Calu3 (cell line): Measurements from ENCODE around the gene ZC2HC1C. TPM values are rescaled to one million over a fixed set of nuclear protein-coding genes. Genes with fewer than 3 reads are reported as not detected.

Experiments used
- BruUV-seq: library from RNA; stranded (reverse); fragments of 400-500 nt; replicated peaks from 2 replicates; lab custom pipeline; 2021; lab: Mats Ljungman, UMichigan
- CTCF ChIA-PET: fragments of 300-600 bp; sonication (Branson Sonifier 250); formaldehyde crosslinking; loops from one replicate; lab custom pipeline; 2022; ENCODE audit warnings: antibody characterized with exemption; lab: Charles Lee
- DNase-seq: peaks from one replicate; pipeline ENCODE4 v3.0.0; 2022
- H3K27ac Mint-ChIP-seq: one replicate; pipeline ENCODE4 v1.8.0; 2022; ENCODE audit warnings: mixed read lengths; ENCODE audit not compliant: unreplicated experiment
- H3K27me3 Mint-ChIP-seq: one replicate; pipeline ENCODE4 v1.8.0; 2022; ENCODE audit warnings: mixed read lengths; ENCODE audit not compliant: unreplicated experiment
- H3K36me3 Mint-ChIP-seq: one replicate; pipeline ENCODE4 v1.8.0; 2022; ENCODE audit warnings: mild to moderate bottlenecking, moderate library complexity, mixed read lengths; ENCODE audit not compliant: insufficient read depth, unreplicated experiment
- H3K4me1 Mint-ChIP-seq: one replicate; pipeline ENCODE4 v1.8.0; 2022; ENCODE audit warnings: mild to moderate bottlenecking, low read depth, mixed read lengths; ENCODE audit not compliant: unreplicated experiment
- H3K4me3 Mint-ChIP-seq: one replicate; pipeline ENCODE4 v1.8.0; 2022; ENCODE audit warnings: mild to moderate bottlenecking, low read depth, moderate library complexity, mixed read lengths; ENCODE audit not compliant: unreplicated experiment
- H3K9me3 Mint-ChIP-seq: one replicate; pipeline ENCODE4 v1.8.0; 2022; ENCODE audit warnings: low read depth, mixed read lengths; ENCODE audit not compliant: unreplicated experiment
- intact Hi-C: fragments of 100-400 bp; cut with micrococcal nuclease; formaldehyde crosslinking; loops from one replicate; pipeline ENCODE4 v1.10.0; 2022; ENCODE audit not compliant: unreplicated experiment
- total RNA-seq: library from RNA; stranded (reverse); gene quantifications from 2 replicates; pipeline ENCODE4 v1.2.3, GENCODE V29; 2022
- TF ChIP-seq, protein P1 (sequence below): fragments of 200-600 bp; IDR thresholded peaks from one replicate; pipeline ENCODE4 v1.8.0; 2022; ENCODE audit warnings: antibody characterized with exemption; ENCODE audit not compliant: unreplicated experiment

The ZC2HC1C gene
- total RNA-seq, 1 experiment from 2014 or later, result 5.1 TPM

GRCh38 chr14:75069811-75070145 lies 337 bp downstream of the ZC2HC1C start:
- Mint-ChIP-seq H3K36me3 (peaks cover 10% of the 10 kb centered on the region), H3K27me3 (no peaks in the 10 kb centered on the region), H3K4me3 (no peak overlapping the region), H3K4me1 (no peaks in the 10 kb centered on the region), H3K27ac (peak overlapping the region; percentile 77), H3K9me3 (no peaks in the 10 kb centered on the region)
- no TSS peak for BruUV-seq
- TF ChIP-seq, protein P1, sequence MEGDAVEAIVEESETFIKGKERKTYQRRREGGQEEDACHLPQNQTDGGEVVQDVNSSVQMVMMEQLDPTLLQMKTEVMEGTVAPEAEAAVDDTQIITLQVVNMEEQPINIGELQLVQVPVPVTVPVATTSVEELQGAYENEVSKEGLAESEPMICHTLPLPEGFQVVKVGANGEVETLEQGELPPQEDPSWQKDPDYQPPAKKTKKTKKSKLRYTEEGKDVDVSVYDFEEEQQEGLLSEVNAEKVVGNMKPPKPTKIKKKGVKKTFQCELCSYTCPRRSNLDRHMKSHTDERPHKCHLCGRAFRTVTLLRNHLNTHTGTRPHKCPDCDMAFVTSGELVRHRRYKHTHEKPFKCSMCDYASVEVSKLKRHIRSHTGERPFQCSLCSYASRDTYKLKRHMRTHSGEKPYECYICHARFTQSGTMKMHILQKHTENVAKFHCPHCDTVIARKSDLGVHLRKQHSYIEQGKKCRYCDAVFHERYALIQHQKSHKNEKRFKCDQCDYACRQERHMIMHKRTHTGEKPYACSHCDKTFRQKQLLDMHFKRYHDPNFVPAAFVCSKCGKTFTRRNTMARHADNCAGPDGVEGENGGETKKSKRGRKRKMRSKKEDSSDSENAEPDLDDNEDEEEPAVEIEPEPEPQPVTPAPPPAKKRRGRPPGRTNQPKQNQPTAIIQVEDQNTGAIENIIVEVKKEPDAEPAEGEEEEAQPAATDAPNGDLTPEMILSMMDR, result no peak
- CTCF ChIA-PET, result no interaction called here
- DNase-seq, result no peak
- intact Hi-C loops, result no loop called here

- H3K4me1 Mint-ChIP-seq, result no peaks in the 10 kb centered on the region
- CTCF ChIA-PET, result no interaction called here
- H3K27me3 Mint-ChIP-seq, result no peaks in the 10 kb centered on the region
- TF ChIP-seq, protein P1, result no peak
- no peak overlapping the region for H3K4me3 Mint-ChIP-seq
- no peak for DNase-seq
- no peaks in the 10 kb centered on the region for H3K9me3 Mint-ChIP-seq
- no peak overlapping the region for H3K27ac Mint-ChIP-seq
- H3K36me3 Mint-ChIP-seq, result peaks cover 10% of the 10 kb centered on the region
- TSS peak; percentile 29 for BruUV-seq
- intact Hi-C loops, result no loop called here
These were observed 942 bp downstream of the ZC2HC1C start for GRCh38 chr14:75070383-75070782.

GRCh38 chr14:75077794-75078193 lies 8.4 kb downstream of the ZC2HC1C start:
- CTCF ChIA-PET, result no interaction called here
- Mint-ChIP-seq H3K4me1 (no peaks in the 10 kb centered on the region), H3K9me3 (no peaks in the 10 kb centered on the region), H3K27me3 (no peaks in the 10 kb centered on the region), H3K36me3 (no peaks in the 10 kb centered on the region), H3K4me3 (no peak overlapping the region), H3K27ac (no peak overlapping the region)
- DNase-seq, result no peak
- TF ChIP-seq, protein P1, result no peak
- intact Hi-C loops, result no loop called here
- BruUV-seq, result no TSS peak

DNA sequence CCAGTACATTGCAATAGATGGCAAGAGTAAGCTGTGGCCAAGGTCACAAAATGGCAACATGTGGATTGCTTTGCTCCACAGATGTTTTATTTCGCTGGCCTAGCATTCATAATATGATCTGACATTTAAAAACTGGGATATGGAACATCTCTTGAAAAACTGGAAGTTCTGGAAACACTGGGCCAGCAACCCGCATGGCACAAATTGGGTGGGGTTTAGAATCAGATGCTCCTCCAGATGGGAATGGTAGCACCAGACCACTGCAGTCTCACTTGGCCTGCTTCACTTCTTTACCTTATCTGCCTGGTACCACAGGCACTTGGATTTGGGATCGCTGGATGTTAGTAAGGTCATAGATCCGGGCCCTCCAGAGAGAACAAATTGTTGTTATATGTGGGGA lies 10.1 kb downstream of the ZC2HC1C start:
- Mint-ChIP-seq H3K9me3 (no peaks in the 10 kb centered on the region), H3K4me1 (no peaks in the 10 kb centered on the region), H3K36me3 (no peaks in the 10 kb centered on the region), H3K27me3 (no peaks in the 10 kb centered on the region), H3K4me3 (no peak overlapping the region), H3K27ac (no peak overlapping the region)
- intact Hi-C loops, result no loop called here
- CTCF ChIA-PET, result no interaction called here
- no TSS peak for BruUV-seq
- no peak for DNase-seq
- TF ChIP-seq, protein P1, result no peak
